Hepatocyte (in vitro differentiated cells): ENCODE results near the gene ZNF697. TPM values are rescaled to one million over a fixed set of nuclear protein-coding genes. Genes with fewer than 3 reads are reported as not detected.

ENCODE experiments used
- DNase-seq: peaks from one replicate; pipeline ENCODE4 v3.0.0-alpha.2; 2016; ENCODE audit warnings: low spot score
- H2AFZ ChIP-seq: fragments of 200-600 bp; sonication (generic); 2 replicates; pipeline ENCODE4 v1.6.0; 2016; ENCODE audit warnings: antibody characterized with exemption, mild to moderate bottlenecking
- H3K27ac ChIP-seq: fragments of 200-600 bp; sonication (generic); 2 replicates; pipeline ENCODE4 v1.5.1; 2016; ENCODE audit warnings: mild to moderate bottlenecking
- H3K27me3 ChIP-seq: fragments of 200-600 bp; sonication (generic); 2 replicates; pipeline ENCODE4 v1.6.1; 2016
- H3K36me3 ChIP-seq: fragments of 200-600 bp; sonication (generic); replicated peaks from 2 replicates; pipeline ENCODE4 v1.5.1; 2016; ENCODE audit warnings: low read depth; ENCODE audit not compliant: insufficient read depth
- H3K4me1 ChIP-seq: fragments of 200-600 bp; sonication (generic); 2 replicates; pipeline ENCODE4 v1.5.1; 2016; ENCODE audit warnings: mild to moderate bottlenecking, moderate library complexity; ENCODE audit not compliant: insufficient read depth
- H3K4me2 ChIP-seq: fragments of 200-600 bp; sonication (generic); 2 replicates; pipeline ENCODE4 v1.6.0; 2016
- H3K4me3 ChIP-seq: fragments of 200-600 bp; sonication (generic); 2 replicates; pipeline ENCODE4 v1.5.1; 2016; ENCODE audit warnings: mild to moderate bottlenecking
- H3K79me2 ChIP-seq: fragments of 200-600 bp; sonication (generic); 2 replicates; pipeline ENCODE4 v1.6.0; 2017; ENCODE audit warnings: mild to moderate bottlenecking
- H3K9me2 ChIP-seq: fragments of 200-600 bp; sonication (generic); replicated peaks from 2 replicates; pipeline ENCODE4 v1.6.0; 2017; ENCODE audit warnings: mild to moderate bottlenecking; ENCODE audit not compliant: insufficient read depth
- H3K9me3 ChIP-seq: fragments of 200-600 bp; sonication (generic); 2 replicates; pipeline ENCODE4 v1.5.1; 2016; ENCODE audit warnings: low read depth, mild to moderate bottlenecking
- H4K20me1 ChIP-seq: fragments of 200-600 bp; sonication (generic); 2 replicates; pipeline ENCODE4 v1.6.0; 2016; ENCODE audit warnings: mild to moderate bottlenecking; ENCODE audit not compliant: insufficient read depth, poor library complexity, severe bottlenecking
- EZH2 ChIP-seq: fragments of 200-600 bp; sonication (generic); IDR thresholded peaks from 2 replicates; pipeline ENCODE4 v1.6.1; 2016; ENCODE audit warnings: antibody characterized with exemption, mild to moderate bottlenecking, borderline replicate concordance
- EZH2phosphoT487 ChIP-seq: fragments of 200-600 bp; sonication (generic); IDR thresholded peaks from one replicate; pipeline ENCODE4 v1.6.1; 2018; ENCODE audit warnings: antibody characterized with exemption, mild to moderate bottlenecking, low read depth, moderate library complexity; ENCODE audit not compliant: unreplicated experiment, severe bottlenecking
- WGBS: methylation state at CpG from one replicate; pipeline ENCODE4 v1.1.6; 2016; ENCODE audit warnings: low lambda C conversion rate; ENCODE audit errors: missing lambda C conversion rate; 5-methylcytosine and 5-hydroxymethylcytosine counted together
- polyA plus RNA-seq: library from polyadenylated mRNA; unstranded; fragments of >200 nt; fragmentation: Nextera tagmentation; extraction: Ambion mirVana; gene quantifications from 2 replicates; pipeline ENCODE4 v1.2.1, GENCODE V29; 2016
- total RNA-seq: library from RNA; depleted of rRNA; stranded (reverse); fragments of >200 nt; gene quantifications from 2 replicates; pipeline ENCODE4 v1.2.3, GENCODE V29; 2014
- TF ChIP-seq, protein P1 (sequence below): fragments of 200-600 bp; sonication (generic); IDR thresholded peaks from 2 replicates; pipeline ENCODE4 v1.5.1; 2016; ENCODE audit warnings: antibody characterized with exemption, mild to moderate bottlenecking; ENCODE audit not compliant: poor library complexity

Gene ZNF697
- total and polyA plus RNA-seq, 2 experiments from 2014 or later = 0.58 to 7.5 TPM

DNA sequence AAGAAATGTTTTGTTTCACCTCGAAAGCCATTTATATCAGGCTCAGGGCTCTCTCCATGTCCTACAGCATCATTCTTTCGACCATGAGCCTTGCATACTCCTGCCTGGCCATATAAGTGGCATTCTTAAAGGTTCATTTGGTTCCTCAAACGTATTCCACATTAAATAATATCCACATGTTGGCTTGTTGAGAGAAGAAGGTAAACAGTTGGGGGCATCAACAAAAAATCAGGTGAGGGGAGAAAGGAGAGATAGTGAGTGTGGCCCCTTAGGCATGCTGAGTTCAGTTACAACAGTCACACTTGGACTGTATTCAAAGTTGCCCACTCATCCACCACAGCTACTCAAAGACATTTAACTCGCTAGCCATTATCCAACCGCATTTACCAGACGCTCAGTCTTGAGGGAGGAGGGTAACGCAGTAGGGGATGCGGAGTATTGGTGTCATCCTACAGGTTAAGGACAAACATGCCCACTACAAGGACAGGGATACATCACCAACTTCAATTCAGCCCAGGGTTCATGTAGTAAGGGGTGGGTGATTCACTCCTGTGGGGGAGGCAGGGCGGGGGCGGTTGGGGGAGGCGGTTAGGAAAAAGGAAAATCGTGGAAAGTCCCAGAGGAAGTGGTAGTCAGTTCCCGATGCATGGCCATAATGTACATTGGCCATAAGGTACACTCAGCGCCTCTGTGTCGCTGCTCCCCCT lies 1.4 kb downstream of the ZNF697 start:
- Histone ChIP-seq H3K27me3 (no peaks in the 10 kb centered on the region), H3K4me1 (peaks cover 8% of the 10 kb centered on the region), H3K9me2 (no peaks in the 10 kb centered on the region), H3K4me2 (peak overlapping the region; percentile 91), H3K36me3 (no peaks in the 10 kb centered on the region), H2AFZ (peak overlapping the region; percentile 69), H3K79me2 (peaks cover 56% of the 10 kb centered on the region), H4K20me1 (peaks cover 4% of the 10 kb centered on the region), H3K9me3 (no peaks in the 10 kb centered on the region), H3K4me3 (peak overlapping the region; percentile 69), H3K27ac (peak overlapping the region; percentile 93)
- peak; percentile 43 for DNase-seq
- TF ChIP-seq, protein P1, sequence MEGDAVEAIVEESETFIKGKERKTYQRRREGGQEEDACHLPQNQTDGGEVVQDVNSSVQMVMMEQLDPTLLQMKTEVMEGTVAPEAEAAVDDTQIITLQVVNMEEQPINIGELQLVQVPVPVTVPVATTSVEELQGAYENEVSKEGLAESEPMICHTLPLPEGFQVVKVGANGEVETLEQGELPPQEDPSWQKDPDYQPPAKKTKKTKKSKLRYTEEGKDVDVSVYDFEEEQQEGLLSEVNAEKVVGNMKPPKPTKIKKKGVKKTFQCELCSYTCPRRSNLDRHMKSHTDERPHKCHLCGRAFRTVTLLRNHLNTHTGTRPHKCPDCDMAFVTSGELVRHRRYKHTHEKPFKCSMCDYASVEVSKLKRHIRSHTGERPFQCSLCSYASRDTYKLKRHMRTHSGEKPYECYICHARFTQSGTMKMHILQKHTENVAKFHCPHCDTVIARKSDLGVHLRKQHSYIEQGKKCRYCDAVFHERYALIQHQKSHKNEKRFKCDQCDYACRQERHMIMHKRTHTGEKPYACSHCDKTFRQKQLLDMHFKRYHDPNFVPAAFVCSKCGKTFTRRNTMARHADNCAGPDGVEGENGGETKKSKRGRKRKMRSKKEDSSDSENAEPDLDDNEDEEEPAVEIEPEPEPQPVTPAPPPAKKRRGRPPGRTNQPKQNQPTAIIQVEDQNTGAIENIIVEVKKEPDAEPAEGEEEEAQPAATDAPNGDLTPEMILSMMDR = no peak
- TF ChIP-seq EZH2phosphoT487 (no peak), EZH2 (no peak)
- WGBS = 20% methylated on average over 15 of the region's 15 CpGs

- TF ChIP-seq, protein P1 = no peak
- TF ChIP-seq EZH2phosphoT487 (no peak), EZH2 (no peak)
- Histone ChIP-seq H3K9me2 (no peaks in the 10 kb centered on the region), H3K9me3 (no peaks in the 10 kb centered on the region), H3K79me2 (peaks cover 80% of the 10 kb centered on the region), H4K20me1 (peaks cover 3% of the 10 kb centered on the region), H3K4me1 (peaks cover 12% of the 10 kb centered on the region), H3K27ac (no peak overlapping the region), H3K27me3 (no peaks in the 10 kb centered on the region), H3K4me3 (no peak overlapping the region), H3K4me2 (no peak overlapping the region), H3K36me3 (no peaks in the 10 kb centered on the region), H2AFZ (no peak overlapping the region)
- WGBS = 84% methylated on average over 1 of the region's 1 CpG
- no peak for DNase-seq
Observed at GRCh38 chr1:119639109-119639508, 9.0 kb downstream of the ZNF697 start.

DNA sequence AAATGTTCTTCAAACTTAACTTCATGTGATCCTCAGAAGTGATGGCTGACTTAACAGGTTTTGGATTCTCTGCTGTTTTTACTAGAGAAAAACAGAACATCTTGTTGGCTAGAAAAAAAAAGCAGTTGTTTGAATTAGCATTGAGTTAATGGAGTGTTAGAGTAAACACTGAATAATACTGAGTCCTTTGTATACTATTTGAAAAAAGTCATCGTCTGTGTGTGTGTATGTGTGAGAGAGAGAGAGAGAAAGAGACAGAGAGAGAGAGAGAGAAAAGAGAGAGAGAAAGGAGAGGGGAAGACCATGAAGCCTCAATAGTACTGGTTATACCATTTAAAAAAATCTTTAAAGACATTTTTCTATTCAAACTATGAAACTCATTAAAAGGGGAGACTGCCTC lies 10.4 kb downstream of the ZNF697 start:
- H3K9me2 ChIP-seq = no peaks in the 10 kb centered on the region
- H3K27me3 ChIP-seq = no peaks in the 10 kb centered on the region
- no peak for DNase-seq
- H3K79me2 ChIP-seq = peaks cover 74% of the 10 kb centered on the region
- no peaks in the 10 kb centered on the region for H3K9me3 ChIP-seq
- H3K27ac ChIP-seq = peak overlapping the region; percentile 18
- H3K36me3 ChIP-seq = no peaks in the 10 kb centered on the region
- WGBS = 16% methylated on average over 1 of the region's 1 CpG
- TF ChIP-seq, protein P1 = no peak
- TF ChIP-seq EZH2phosphoT487 (no peak), EZH2 (no peak)
- no peak overlapping the region for H3K4me3 ChIP-seq
- no peak overlapping the region for H3K4me2 ChIP-seq
- H3K4me1 ChIP-seq = peaks cover 21% of the 10 kb centered on the region
- peaks cover 4% of the 10 kb centered on the region for H4K20me1 ChIP-seq
- H2AFZ ChIP-seq = no peak overlapping the region
